Mammary epithelial cell (primary cell): Measurements from ENCODE around the gene LANCL2.

Experiments used
- EZH2 ChIP-seq: IDR thresholded peaks from 2 replicates; pipeline ENCODE4 v1.6.1; 2012; ENCODE audit warnings: low read length, inconsistent platforms, borderline replicate concordance
- TF ChIP-seq, protein P1 (sequence below), 2 donors: IDR thresholded peaks in 1 of 2; conservative IDR thresholded peaks in 1 of 2; 2 replicates each; pipeline ENCODE4 v1.5.1; 2011 to 2012; ENCODE audit warnings: inconsistent platforms in 2 of 2, low read length in 2 of 2, mild to moderate bottlenecking in 2 of 2, control low read depth in 1 of 2, low read depth in 1 of 2; ENCODE audit not compliant: insufficient read depth in 1 of 2; ENCODE audit errors: extremely low read depth in 1 of 2

GRCh38 chr7:55382251-55382650, 17.1 kb downstream of the LANCL2 start:
- TF ChIP-seq, protein P1, sequence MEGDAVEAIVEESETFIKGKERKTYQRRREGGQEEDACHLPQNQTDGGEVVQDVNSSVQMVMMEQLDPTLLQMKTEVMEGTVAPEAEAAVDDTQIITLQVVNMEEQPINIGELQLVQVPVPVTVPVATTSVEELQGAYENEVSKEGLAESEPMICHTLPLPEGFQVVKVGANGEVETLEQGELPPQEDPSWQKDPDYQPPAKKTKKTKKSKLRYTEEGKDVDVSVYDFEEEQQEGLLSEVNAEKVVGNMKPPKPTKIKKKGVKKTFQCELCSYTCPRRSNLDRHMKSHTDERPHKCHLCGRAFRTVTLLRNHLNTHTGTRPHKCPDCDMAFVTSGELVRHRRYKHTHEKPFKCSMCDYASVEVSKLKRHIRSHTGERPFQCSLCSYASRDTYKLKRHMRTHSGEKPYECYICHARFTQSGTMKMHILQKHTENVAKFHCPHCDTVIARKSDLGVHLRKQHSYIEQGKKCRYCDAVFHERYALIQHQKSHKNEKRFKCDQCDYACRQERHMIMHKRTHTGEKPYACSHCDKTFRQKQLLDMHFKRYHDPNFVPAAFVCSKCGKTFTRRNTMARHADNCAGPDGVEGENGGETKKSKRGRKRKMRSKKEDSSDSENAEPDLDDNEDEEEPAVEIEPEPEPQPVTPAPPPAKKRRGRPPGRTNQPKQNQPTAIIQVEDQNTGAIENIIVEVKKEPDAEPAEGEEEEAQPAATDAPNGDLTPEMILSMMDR (conservative IDR thresholded peaks at IDR 0.05 in 1 of 2, IDR thresholded peaks at IDR 0.05 in 1 of 2; ENCODE audit: extremely low read depth in 1 of 2, insufficient read depth in 1 of 2, low read depth in 1 of 2, low read length in 2 of 2), result no peak
- TF ChIP-seq EZH2, result no peak
